GM18526 (cell line): ENCODE measurements around the gene UHRF1.
A peak's percentile ranks its signal among the peaks of the same experiment; 100 is the strongest.

Experiments
- POLR2A ChIP-seq: IDR thresholded peaks from 3 replicates; pipeline ENCODE4 v1.6.1; 2011; ENCODE audit not compliant: insufficient read length; ENCODE audit errors: extremely low read depth

The UHRF1 gene

DNA sequence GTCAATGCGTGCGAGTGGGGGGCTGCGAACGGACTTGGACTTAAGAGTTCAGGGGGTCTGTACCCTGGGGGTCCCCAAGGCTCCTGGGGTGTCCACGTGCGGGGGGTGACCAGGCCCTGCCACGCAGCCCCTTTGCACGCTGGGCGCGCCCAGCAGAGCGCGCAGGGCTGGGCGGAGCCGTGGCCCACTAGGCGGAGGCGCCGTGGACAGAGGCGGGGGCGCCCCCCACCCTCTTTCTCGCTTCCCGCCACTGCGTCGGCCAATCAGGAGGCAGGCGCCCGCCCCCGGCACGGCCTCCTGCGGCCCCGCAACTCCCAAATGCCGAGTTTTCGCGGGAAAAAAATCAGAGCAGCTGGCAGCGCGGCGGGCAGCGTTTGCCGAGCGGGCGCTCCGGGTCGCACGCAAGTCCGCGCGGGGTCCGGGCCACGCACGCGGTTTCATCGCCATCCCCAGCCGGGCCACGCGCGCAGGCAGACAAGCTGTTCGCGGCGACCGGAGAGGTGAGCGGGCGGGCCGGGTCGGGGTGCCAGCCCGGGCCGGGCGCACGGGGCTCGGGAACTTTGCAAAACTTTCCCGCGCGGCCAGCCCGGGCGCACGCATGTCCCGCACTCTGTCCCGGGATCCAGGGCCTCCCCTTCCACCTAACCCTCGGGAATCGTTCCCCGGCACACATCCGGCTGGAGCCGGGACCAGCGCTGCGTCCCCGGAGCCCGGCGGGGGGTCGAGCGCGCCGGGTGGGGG lies at the start of gene UHRF1:
Gene UHRF1 (plus strand): TSS at position 346 of the 741 bp plus-strand sequence. CDS start 1,385 bp downstream, outside the sequence.
- TF ChIP-seq POLR2A = peak; percentile 70

DNA sequence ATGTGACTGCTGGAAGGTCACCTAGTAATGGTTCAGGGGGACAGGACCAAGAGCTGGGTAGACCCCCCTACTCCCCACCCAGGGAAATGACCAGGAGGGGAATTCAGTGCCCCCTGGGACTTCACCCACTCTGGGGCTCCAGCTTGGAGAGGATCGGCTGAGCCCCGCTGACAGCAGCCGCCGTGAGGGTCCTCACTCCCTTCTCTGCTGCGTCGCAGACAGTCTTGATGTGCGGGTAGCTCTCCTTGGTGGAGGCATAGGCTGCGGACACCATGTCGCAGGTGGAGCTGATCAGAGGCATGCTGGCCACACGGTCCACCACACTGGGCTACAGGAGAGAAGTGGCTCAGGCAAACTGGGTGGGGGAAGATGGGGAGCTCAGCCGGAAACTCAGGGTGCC lies 49.6 kb upstream of the UHRF1 start:
- TF ChIP-seq POLR2A = no peak

DNA sequence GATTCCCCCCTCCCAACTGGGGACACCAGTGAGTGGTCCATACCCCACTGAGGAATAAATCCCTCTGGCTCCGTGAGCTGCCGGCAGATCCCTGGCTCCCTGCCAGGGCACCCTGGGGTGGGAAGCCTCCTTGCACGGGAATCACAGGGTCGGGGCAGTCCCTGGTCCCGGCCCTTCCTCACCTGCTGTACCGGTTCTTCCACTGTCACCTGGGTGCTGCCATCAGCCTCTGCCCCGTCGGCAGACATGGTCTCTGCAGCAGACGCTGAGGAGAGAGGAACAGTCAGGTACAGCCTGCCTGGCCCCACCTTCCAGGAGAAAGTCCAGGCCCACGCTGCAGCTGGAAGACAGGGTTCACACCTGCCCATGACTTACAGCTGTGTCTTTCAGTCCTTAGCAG lies 48.2 kb upstream of the UHRF1 start:
- TF ChIP-seq POLR2A = no peak

DNA sequence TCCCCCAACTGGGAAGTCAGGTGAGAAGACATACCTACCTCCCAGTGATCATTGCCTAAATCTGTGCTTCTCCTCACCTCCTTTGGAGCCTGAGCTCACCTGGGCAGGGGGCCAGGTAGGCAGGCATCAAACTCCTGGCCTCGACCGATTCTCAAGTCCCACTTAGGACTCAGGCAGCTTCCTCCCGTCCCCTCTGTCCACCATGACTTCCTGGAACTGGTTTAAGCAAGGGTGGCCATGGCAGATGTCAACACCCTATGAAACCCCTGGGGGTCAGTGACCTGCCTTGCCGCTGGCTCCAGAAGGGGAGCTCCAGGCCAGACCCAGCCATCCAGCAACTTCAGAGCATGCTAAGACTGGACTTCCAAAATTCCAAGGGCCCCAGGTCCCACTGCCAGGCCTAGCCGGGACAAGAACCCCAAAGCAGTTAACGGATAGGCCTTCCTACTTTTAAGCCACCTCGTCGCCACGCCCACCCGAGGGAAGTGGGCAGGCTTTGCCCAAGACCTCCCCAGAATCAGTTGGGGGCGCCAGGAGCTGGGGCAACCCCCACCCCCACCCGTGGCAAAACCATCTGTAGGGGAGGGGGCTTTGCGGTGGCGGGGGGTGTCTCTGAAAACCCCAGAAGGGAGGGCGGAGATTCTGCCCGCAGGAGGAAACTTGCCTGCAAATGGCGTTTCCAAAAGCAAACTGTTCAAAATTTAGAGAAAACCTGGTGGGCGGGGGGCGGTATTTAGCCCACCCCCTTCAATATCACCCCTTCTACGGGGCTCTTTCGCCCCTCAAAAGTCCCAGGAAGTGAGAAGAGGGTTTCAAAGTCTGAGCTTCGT lies 42.5 kb upstream of the UHRF1 start:
- no peak for TF ChIP-seq POLR2A

DNA sequence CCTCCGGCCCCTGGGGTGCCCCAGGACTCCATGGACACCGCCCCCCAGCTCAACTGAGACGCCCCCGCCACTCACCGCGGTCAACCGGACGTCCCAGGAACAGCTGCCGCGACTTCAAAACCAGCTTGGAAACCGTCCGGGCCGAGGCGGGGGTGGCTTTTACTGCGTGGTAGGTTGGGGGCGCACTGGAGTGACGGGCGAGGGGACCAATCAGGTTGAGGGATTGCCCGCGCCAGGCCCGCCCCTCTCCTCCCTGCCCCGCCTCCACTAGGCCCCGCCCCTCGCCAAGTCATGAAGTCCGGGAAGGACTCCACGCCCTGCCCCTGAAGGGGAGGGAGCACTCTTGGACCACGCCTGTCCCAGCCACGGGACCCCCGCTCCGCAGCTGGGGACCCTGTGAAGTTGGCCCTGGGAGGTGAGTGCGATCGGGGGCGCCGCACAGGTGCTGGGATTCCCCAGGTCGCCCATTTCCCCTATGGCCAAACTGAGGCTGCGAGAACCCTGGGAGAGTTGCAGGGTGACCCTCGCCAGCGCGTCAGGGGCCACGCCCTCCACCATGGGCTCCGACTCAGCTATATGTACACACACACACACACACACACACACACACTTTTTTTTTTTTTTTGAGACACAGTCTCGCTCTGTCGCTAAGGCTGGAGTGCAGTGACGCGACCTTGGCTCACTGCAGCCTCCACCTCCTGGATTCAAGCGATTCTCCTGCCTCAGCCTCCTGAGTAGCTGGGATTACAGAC lies 41.6 kb upstream of the UHRF1 start, which contains the start of gene PLIN3:
Gene PLIN3 (minus strand): TSS at position 134 of the 752 bp plus-strand sequence. CDS start 6,273 bp downstream, outside the sequence.
- TF ChIP-seq POLR2A = peak; percentile 43

DNA sequence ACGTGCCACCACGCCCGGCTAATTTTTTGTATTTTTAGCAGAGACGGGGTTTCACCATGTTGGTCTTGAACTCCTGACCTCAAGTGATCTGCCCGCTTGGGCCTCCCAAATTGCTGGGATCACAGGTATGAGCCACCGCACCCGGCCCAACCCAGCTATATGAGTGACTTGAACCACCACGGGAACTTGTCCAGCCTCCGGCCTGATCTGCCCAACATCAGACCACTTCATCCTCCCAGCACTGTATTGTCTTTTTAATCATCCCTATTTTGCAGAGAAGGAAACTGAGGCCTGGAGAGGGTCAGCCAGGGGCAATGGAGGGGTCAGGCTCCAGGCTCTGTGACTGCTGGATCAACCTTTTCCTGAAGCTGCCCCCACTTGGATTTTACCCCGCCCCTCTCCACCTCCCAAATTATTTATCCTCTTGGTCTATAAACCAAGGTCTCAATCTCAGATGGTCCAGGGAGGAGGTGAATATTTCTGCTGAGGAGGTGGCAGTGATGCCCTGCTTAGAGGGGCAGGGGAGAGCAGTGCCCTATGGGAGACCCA lies 40.9 kb upstream of the UHRF1 start:
- no peak for TF ChIP-seq POLR2A

DNA sequence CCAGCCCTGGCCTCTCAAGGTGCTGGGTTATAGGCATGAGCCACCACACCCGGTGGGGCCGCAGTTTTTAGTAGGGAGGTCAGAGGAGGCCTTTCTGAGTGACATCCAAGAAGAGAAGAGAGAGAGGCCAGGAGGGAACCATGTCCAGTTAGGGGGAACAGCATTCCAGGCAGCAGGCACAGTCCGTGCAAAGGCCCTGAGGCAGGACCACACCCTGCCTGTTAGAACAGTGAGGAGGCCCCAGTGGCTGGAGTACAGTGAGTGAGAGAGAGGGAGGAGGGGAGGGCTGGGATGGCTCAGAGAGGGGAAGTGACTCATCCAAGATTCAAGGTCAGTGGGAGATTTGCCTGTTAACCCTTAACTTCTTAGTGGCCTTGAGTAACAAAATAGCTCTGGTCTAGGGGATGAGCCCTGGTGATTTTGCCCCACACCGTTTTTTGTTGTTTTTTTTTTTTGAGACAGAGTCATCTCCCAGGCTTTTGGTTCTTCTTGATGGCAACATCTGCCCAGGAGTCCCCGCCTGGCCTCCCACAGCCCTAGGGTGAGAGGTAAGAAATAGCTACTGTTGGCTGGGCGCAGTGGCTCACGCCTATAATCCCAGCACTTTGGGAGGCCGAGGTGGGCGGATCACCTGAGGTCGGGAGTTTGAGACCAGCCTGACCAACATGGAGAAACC lies 39.1 kb upstream of the UHRF1 start:
- no peak for TF ChIP-seq POLR2A

DNA sequence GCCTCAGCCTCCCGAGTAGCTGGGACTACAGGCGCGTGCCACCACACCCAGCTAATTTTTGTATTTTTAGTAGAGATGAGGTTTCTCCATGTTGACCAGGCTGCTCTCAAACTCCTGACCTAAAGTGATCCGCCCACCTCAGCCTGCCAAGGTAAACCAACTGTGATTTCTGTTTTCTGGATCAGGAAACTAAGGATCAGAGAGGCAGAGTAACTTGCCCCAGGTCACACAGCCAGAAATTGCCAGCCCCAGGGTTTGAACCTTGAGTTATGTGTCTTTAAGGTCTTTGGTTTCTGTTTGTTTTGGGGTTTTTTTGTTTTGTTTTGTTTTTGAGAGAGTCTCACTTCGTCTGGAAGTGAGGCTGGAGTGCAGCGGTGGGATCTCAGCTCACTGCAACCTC lies 37.6 kb upstream of the UHRF1 start:
- no peak for TF ChIP-seq POLR2A

DNA sequence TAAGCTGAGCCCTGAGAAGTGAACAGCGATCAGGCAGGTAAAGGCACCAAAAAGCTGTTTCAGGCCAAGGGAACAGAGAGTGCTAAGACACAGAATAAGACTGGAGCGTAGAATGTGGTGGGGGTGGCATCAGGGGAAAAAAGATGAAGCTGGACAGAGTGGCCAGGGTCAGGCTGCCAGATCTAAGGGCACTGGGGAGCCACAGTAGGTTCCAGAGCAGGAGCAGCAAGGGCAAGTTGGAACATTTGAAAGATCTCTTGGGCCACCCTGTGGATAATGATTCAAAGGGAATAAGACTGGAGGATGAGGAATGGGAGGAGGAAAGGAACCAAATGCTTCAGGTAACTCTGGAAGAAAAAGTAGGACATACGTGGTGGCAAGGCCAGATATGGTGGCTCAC lies 35.4 kb upstream of the UHRF1 start:
- TF ChIP-seq POLR2A = no peak

DNA sequence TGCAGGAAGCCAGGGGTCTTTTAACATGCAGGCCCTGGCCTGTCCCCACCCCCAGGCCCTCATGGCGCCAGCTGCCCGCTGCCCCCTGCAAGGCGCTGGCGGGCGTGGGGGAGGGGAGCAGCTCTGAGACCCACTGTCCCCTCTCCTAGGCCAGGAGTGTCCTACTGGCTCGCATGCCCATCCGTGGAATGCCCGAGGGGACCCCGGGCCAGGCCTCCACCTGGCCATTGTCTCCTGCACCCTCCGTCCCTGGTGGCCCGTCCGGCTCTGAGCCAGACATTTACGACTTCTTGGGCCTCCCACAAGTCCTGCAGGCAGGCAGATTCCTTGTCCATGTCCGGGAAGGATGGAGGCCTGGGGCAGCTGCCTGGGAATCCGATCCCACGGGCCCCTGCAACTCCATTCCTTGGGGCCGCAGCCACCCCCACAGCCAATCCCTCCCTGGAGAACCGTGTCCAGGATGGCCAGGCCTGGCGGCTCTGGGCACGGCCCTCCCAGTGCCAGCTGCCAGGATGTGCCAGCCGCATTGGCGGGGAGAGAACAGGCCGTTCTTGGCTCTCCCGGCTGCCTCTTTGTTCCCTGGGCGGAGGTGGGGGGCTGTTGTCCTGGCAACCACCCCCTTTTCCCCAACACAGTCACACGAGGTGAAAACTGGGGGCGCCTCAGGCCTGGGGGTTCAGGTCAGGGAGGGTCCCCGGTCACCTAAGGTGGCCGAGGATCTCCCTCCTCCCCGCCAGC lies 31.4 kb upstream of the UHRF1 start:
- no peak for TF ChIP-seq POLR2A

DNA sequence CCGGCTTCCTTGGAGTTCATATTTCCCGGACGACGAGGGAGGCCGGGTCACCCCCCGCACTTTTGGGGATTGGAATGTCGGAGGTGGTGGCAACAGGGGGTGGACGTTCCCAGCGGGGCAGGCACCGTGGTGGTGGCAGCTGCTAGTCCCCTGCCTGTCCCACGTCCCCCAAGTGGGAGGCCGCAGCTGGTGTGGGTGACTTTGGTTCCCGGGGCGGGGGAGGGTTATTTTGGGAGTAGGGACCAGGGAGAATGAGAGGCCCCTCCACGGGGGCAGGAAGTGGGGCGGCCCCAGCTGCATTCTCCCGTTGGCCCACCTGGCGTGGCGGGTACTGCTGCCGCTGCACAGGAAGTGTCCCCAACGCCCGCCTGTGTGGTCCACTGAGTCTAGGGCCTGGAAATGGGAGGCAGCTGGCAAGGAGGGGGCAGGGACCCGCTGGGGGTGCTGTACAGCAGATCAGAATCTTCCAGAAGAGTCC lies 30.8 kb upstream of the UHRF1 start:
- TF ChIP-seq POLR2A = no peak

DNA sequence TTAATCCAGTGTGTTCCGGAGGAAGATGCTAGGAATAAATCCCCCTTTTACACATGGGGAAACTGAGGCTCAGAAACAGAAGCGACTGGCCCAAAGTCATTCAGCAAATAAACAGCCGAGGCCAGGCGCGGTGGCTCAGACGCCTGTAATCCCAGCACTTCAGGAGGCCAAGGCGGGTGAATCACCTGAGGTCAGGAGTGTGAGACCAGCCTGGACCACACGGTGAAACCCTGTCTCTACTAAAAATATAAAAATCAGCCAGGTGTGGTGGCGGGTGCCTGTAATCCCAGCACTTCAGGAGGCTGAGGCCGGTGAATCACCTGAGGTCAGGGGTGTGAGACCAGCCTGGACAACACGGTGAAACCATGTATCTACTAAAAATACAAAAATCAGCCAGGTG lies 30.3 kb upstream of the UHRF1 start:
- TF ChIP-seq POLR2A = no peak

DNA sequence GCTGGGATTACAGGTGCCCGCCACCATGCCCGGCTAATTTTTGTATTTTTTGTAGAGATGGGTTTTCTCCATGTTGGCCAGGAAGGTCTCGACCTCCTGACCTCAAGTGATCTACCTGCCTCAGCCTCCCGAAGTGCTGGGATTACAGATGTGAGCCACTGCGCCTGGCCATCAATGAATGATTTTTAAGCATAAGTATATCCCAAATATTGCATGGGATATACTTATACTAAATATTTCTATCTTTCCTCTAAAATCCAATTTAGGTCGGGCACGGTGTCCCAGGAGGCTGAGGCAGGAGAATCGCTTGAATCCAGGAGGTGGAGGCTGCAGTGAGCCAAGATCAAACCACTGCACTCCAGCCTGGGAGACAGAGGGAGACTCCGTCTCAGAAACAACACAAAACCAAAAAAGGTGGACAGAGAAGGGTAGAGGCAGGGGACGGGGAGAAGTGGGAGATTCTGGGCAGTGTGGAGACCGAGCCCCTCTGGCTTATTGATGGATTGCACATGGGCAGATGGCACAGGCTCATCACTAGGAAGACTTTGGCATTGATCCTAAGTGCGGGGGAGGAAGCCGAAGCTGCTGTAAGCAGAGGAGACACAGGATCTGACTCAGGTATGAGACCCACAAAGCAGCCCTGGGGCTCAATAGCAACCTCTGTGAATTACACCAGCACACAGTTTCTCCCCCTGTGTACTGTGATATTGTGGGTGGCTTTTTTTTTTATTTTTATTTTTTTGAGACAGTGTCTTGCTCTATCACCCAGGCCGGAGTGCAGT lies 20.1 kb upstream of the UHRF1 start:
- TF ChIP-seq POLR2A = no peak
